22Rv1 (cell line): ENCODE results near the gene ATP23.

Experiments
- CTCF ChIP-seq: fragments of 450-650 bp; IDR thresholded peaks from 2 replicates; pipeline ENCODE4 v1.5.1; 2017; ENCODE audit warnings: mild to moderate bottlenecking
- ZFX ChIP-seq: fragments of 450-650 bp; IDR thresholded peaks from 2 replicates; pipeline ENCODE4 v1.6.1; 2017; ENCODE audit warnings: antibody characterized with exemption, borderline replicate concordance

DNA sequence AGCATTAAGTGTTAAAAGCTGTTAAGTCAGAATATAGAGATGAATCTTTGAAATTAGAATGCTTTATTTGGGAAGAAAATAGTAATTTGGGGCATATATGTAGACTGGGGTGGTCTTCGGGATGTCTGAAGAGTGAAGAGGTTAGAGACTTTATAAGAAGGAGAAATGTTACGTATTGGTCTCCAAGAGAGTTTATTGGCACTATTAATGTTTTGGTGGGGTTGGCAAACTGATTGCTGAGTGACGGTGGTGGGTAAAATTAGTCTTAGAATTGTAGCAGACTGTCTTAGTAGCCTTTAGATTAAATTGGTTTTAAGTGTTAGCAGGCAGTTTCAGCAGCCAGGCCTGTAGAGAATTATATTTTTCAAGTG, 4.9 kb upstream of the ATP23 start:
- TF ChIP-seq CTCF (no peak), ZFX (no peak)
